Fibroblast of skin of right quadriceps (primary cell): ENCODE results near the gene GRID1.
"Not testable (repeated sequence)": the region's sequence is repeated elsewhere in the genome, so short reads cannot be mapped to it uniquely, and the experiment has no call there.

ENCODE experiments used
- DNase-seq: peaks from one replicate; pipeline ENCODE4 v3.0.0-alpha.2; 2013

GRID1 gene

GRCh38 chr10:86248062-86248461, 118.5 kb downstream of the GRID1 start:
- no peak for DNase-seq

- DNase-seq, result no peak
These were observed 119.0 kb downstream of the GRID1 start for GRCh38 chr10:86247588-86247987.

GRCh38 chr10:86247073-86247472, 119.5 kb downstream of the GRID1 start:
- DNase-seq, result no peak

DNA sequence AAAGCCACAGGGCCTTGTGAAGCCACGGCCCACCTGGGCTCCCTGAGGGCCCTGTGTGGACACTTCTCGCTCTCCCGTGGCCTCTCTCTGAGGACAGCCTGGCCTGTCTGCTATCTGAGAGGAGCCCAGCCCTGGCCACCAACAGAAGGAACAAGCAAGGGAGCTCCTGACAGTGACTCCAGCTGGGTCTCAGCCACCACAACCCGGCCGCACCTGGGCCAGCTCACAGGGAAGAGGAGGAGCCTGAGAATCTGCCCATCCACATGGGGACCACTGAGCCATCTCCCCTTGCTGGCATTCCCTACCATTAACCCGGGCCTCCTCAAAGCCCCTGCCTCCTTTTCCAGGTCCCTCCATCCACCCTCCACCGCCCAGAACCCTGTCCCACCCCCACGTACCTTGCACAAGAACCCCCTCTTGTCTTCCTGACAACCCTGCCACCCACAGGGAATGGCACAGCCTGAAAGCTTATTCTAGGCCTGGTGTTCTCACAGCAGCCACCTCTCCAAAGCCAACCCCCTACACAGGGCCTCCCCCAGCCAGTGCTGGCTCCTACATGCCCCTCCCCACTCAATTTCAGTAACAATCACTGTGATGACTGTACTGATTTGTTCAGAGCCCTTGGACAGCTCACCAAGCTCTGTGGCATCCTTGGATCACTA, 120.2 kb downstream of the GRID1 start:
- no peak for DNase-seq

GRCh38 chr10:86245015-86245394, 121.6 kb downstream of the GRID1 start:
- DNase-seq, result no peak

GRCh38 chr10:86244297-86245014, 122.1 kb downstream of the GRID1 start:
- DNase-seq, result no peak

DNA sequence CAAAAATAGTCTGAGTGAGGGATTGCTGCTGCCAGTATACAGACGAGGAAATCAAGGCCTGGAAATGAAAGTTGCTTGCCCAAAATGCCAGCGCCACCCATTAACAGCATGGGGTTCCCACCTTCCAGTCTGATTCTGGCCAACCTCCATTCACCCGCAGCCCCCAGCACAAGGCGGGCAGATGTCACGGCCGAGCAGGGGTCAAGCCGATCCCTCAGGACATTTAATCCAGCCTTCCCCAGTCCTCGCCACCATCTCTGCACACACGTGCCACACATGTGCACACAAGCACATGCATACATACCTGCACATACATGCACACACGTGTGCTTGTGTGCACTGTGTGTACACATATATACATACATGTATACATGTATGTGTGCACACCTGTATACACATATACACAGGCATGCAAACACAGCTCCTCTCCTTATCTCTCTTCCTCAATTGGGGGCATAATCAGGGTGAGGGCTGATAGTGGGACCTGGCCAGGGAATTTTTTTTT, 122.9 kb downstream of the GRID1 start:
- no peak for DNase-seq

- no peak for DNase-seq
These were observed 123.8 kb downstream of the GRID1 start for GRCh38 chr10:86242761-86243160.

GRCh38 chr10:86238089-86238488, 128.5 kb downstream of the GRID1 start:
- DNase-seq, result not testable (repeated sequence)

GRCh38 chr10:86234541-86235270, 131.9 kb downstream of the GRID1 start:
- peak; percentile 9 for DNase-seq

DNA sequence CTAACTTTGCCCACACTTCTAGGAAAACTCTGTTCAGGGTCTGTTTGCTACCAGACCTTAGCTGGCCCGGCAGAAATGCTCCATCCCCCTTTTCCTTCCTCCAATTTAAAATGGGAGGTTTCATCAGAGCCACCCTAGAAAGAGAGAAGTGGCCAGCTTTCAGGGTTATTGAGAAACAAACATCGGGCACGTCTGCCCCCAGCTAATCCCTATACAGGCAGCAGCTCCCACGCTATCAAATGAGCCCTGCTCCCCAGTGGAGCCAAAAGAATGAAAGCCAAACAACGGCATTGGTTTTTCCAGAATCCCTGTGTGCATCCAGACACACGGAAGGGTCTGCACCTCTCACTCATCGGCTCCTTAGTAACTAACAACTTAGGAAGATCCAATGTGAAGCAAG, 132.5 kb downstream of the GRID1 start:
- no peak for DNase-seq

- DNase-seq, result no peak
These were observed 133.5 kb downstream of the GRID1 start for GRCh38 chr10:86233131-86233530.

- no peak for DNase-seq
These were observed 134.0 kb downstream of the GRID1 start for GRCh38 chr10:86232644-86233043.

GRCh38 chr10:86231796-86232560, 134.6 kb downstream of the GRID1 start:
- DNase-seq, result no peak

GRCh38 chr10:86230557-86231180, 135.9 kb downstream of the GRID1 start:
- DNase-seq, result no peak

DNA sequence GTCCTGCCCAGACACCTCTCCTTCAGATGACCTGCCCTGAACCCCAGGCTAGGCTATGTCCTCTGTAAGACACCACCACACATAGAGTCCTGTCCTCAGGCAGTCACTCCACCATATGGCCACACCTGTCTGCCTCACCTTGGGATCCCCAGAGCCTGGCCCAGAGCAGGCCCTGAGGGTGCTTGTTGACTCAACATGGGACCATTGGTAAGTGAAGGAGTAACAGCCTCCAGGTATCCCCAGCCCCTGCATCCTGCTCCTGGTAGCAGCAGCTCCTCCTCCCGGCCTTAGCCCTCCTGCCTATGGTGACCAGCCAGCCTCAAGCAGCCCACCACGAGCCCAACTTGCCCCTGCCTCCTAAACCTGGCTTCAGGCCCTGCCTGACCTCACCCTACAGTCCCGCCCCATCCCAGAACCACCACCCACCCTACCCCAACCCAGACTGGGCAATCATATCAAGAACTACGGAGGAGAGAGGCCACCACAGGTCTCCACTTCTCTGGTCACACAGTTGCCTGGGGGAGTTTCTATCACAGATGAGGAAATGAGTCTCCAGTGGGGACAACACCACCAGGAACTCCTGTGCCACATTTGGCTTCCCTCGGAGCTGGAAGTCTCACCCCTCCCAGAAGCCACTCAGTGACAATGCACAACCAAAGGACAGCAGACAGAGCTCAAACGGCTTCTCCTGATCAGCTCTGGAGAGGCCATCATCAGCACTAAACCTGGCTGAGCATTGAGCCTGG, 136.6 kb downstream of the GRID1 start:
- no peak for DNase-seq

- DNase-seq, result no peak
These were observed 137.2 kb downstream of the GRID1 start for GRCh38 chr10:86229376-86229775.

GRCh38 chr10:86227501-86228258, 138.9 kb downstream of the GRID1 start:
- no peak for DNase-seq

DNA sequence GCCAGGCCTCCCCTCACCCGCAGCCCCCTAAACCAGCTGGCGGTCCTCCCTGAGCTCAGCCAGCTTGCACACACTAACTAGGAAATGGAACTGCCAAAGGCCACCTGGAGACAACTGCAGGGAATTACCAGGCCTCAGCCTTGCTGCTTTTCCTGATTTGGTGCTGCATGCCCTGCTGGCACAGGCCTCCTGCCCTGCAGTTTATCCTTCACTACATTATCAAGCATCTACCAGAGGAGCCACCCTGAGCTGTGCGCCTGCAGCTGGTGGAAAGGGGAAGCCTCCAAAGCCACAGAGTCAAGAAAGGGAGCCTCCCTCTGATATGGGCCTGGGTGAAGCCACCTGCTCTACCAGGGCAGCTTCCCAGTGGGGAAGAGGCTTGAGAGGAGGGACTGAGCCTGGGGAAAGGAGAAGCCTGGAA, 139.8 kb downstream of the GRID1 start:
- no peak for DNase-seq

- DNase-seq, result no peak
These were observed 140.6 kb downstream of the GRID1 start for GRCh38 chr10:86226016-86226415.
